GM18508 (cell line): ENCODE results near the gene MAP4K4.

Source experiments
- ATAC-seq: cut with Tn5 transposase; IDR thresholded peaks from one replicate; pipeline ENCODE4 v1.9.1; 2021; ENCODE audit warnings: moderate number of reproducible peaks; ENCODE audit not compliant: insufficient read depth, unreplicated experiment

MAP4K4 gene

DNA sequence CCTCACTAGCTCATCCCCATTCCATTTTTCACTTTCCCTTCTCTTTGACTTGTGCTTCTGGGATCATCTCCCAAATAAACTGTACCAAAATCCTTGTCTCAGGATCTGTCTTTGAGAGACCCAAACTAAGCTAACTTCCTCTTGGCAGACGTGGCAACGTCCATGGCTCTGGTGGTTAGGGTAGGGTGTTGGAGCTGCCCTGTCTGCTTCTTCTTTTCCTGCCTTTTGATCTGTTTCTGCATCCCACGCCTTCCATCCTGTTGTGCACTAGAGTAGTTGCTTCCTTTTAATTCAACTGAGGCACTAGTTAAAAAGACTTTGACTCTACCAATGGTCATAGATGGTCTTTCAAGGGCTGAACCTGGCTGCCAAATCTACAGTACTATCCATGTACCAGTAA is 5.5 kb upstream of the MAP4K4 start:
- ATAC-seq: no peak

GRCh38 chr2:101692766-101693165 is 4.7 kb upstream of the MAP4K4 start:
- ATAC-seq: no peak

DNA sequence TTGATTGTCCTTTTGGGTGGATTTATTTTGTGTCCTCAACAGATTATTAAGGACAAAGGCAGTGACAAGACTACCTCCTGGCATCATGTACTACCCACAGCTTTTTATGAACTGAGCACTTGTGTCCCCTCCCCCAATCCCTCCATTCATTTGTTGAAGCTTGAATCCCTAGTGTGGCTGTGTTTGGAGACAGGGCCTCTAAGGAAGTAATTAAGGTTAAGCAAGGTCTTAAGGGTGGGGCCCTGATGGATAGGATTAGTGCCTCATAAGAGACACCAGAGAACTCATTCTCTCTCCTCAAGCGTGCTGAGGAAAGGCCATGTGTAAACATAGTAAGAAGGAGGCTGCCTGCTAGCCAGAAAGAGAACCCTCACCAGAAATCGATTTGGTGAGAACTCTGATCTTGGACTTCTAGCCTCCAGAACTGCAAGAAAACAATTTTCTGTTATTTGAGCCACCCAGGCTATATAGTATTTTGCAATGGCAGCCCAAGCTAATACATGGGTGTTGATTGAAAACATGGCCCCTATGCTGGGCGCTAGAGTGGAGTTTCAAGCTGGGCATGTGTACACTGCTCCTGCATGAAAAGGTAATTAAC is 3.4 kb upstream of the MAP4K4 start:
- no peak for ATAC-seq

- no peak for ATAC-seq
Measured at GRCh38 chr2:101696272-101697123, 1.0 kb upstream of the MAP4K4 start.

- no peak for ATAC-seq
Measured at GRCh38 chr2:101698014-101698843, 722 bp downstream of the MAP4K4 start.

GRCh38 chr2:101698844-101699754 is 1.6 kb downstream of the MAP4K4 start:
- no peak for ATAC-seq

DNA sequence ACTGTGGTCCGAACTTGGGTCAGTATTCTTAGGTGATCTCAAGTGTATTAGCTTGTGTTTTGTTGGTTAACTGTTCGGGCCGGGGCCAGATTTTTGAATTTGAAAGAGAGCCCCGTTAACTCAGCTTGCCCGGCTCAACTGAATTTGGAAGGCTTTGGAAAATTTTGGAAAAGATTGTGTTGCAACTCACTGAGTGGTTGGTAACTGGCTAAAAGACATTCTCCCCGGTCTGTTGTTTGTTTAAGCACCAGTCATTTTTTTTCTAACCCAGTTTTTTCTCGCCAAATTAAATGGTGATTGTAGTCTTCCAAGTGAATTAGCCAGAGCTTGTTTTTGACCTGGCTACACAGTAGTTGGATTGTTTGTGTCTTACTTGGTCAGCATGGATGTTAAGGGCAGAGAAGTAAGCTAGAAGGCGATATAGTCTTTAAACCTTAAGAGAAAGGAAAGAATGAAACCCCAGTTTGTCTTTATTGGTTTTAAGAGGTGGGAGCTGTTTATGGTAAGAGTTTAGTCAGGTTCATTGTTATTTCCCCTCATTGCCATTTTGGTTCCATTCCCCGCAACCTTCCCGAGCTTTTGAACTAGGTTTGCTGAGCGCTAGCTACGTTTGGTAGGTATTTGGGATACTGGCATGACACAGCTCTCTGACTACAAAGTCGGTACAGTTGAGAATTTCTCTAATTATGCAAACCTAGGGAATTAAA is 2.4 kb downstream of the MAP4K4 start:
- ATAC-seq: no peak

GRCh38 chr2:101704046-101704466 is 6.5 kb downstream of the MAP4K4 start:
- ATAC-seq: no peak

GRCh38 chr2:101704816-101705578 is 7.5 kb downstream of the MAP4K4 start:
- no peak for ATAC-seq

GRCh38 chr2:101706121-101706818 is 8.8 kb downstream of the MAP4K4 start:
- ATAC-seq: no peak

- ATAC-seq: peak; percentile 43
Measured at GRCh38 chr2:101706819-101707177, 9.3 kb downstream of the MAP4K4 start.

GRCh38 chr2:101710036-101710435 is 12.5 kb downstream of the MAP4K4 start:
- no peak for ATAC-seq

- ATAC-seq: no peak
Measured at GRCh38 chr2:101710471-101711318, 13.2 kb downstream of the MAP4K4 start.

DNA sequence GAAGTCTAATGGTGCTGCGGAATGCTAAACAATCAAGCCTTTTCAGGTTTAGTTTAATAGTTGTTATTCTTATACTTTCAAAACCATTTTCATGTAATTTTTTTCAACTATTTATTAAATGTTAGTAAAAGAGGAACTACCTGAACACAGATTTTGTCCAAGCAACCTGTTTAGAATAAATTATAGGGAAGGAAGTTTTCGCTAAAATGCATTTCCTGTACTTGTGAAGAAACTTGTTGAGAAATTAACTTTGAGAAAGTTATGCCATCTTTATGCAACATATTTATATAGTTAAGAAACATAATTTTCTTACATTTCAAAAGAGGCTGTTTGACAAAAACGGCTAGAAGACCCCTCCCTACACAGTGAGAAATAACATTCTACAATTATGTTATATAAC is 16.6 kb downstream of the MAP4K4 start:
- ATAC-seq: no peak

- no peak for ATAC-seq
Measured at GRCh38 chr2:101717071-101717845, 19.8 kb downstream of the MAP4K4 start.

- ATAC-seq: no peak
Measured at GRCh38 chr2:101718479-101718878, 21.0 kb downstream of the MAP4K4 start.
